A549 (cell line): ENCODE data around the gene MAGEA11. TPM values are rescaled to one million over a fixed set of nuclear protein-coding genes. Genes with fewer than 3 reads are reported as not detected.
A peak's percentile ranks its signal among the peaks of the same experiment; 100 is the strongest.
"Not testable (repeated sequence)": the region's sequence is repeated elsewhere in the genome, so short reads cannot be mapped to it uniquely, and the experiment has no call there.

Source experiments
- ATAC-seq, 2 experiments: fragments of 200-7000 bp in 1 of 2; fragments of >200 bp in 1 of 2; cut with Nextera tagmentation in 1 of 2; cut with Tn5 transposase in 1 of 2; 3 replicates each; pipeline versions ENCODE4 v1.8.0 to v1.9.1; 2018 to 2020; ENCODE audit warnings: mild to moderate bottlenecking in 1 of 2, moderate library complexity in 1 of 2
- CTCF ChIA-PET: fragments of 300-600 bp; sonication (Branson Sonifier 250); formaldehyde crosslinking; extraction: SDS; loops from one replicate; lab custom pipeline; 2021; ENCODE audit warnings: antibody characterized with exemption, inconsistent platforms; lab: Yijun Ruan, JAX
- POLR2A ChIA-PET: fragments of 350-600 bp; formaldehyde crosslinking; extraction: SDS; loops from one replicate; lab custom pipeline; 2021; ENCODE audit warnings: antibody characterized with exemption, inconsistent platforms; lab: Yijun Ruan, JAX
- DNase-seq, 2 experiments: peaks; one replicate each; pipeline versions ENCODE4 v3.0.0 to v3.0.0-alpha.2; 2011 to 2016; ENCODE audit warnings: low read depth in 1 of 2, low spot score in 1 of 2
- FAIRE-seq: peaks from 2 replicates; lab custom pipeline; 2011; peaks lifted over from hg19 to GRCh38; lab: Jason Lieb, UNC
- H3K27ac ChIP-seq, 2 experiments: fragments of >200 bp; sonication (Bioruptor Twin); formaldehyde crosslinking; 3 replicates each; pipeline ENCODE4 v1.5.1; 2016 to 2017
- H3K4me1 ChIP-seq: fragments of >200 bp; sonication (Bioruptor Twin); formaldehyde crosslinking; 3 replicates; pipeline ENCODE4 v1.6.1; 2016
- H3K4me2 ChIP-seq: fragments of >200 bp; sonication (Bioruptor Twin); formaldehyde crosslinking; 3 replicates; pipeline ENCODE4 v1.6.1; 2016
- H3K4me3 ChIP-seq: fragments of >200 bp; sonication (Bioruptor Twin); formaldehyde crosslinking; 3 replicates; pipeline ENCODE4 v1.5.1; 2016
- H3K9me3 ChIP-seq: fragments of >200 bp; sonication (Bioruptor Twin); formaldehyde crosslinking; 3 replicates; pipeline ENCODE4 v1.6.1; 2016
- ATOH8 ChIP-seq: fragments of 250-450 bp; sonication (Bioruptor Pico); IDR thresholded peaks from 2 replicates; pipeline ENCODE4 v1.5.0; 2020; ENCODE audit warnings: low read depth, mild to moderate bottlenecking, moderate library complexity
- CBX2 ChIP-seq: fragments of 200-600 bp; sonication (generic); IDR thresholded peaks from 2 replicates; pipeline ENCODE4 v1.6.1; 2016; ENCODE audit warnings: low read depth, mild to moderate bottlenecking, borderline replicate concordance
- CHD2 ChIP-seq: fragments of 150-350 bp; IDR thresholded peaks from 2 replicates; pipeline ENCODE4 v1.6.1; 2014; ENCODE audit warnings: low read length; ENCODE audit not compliant: partially characterized antibody
- EHF ChIP-seq: fragments of 250-450 bp; sonication (Bioruptor Pico); IDR thresholded peaks from 2 replicates; pipeline ENCODE4 v1.5.0; 2020; ENCODE audit warnings: mild to moderate bottlenecking
- ELK1 ChIP-seq: fragments of 150-350 bp; IDR thresholded peaks from 2 replicates; pipeline ENCODE4 v1.6.1; 2014; ENCODE audit warnings: low read depth, mild to moderate bottlenecking, low read length
- JUNB ChIP-seq: fragments of >200 bp; sonication (Bioruptor Twin); formaldehyde crosslinking; IDR thresholded peaks from 2 replicates; pipeline ENCODE4 v1.6.1; 2016
- KDM5A ChIP-seq: fragments of 200-600 bp; sonication (generic); IDR thresholded peaks from 2 replicates; pipeline ENCODE4 v1.6.1; 2016; ENCODE audit warnings: antibody characterized with exemption, mild to moderate bottlenecking
- PBX3 ChIP-seq: IDR thresholded peaks from 2 replicates; pipeline ENCODE4 v1.6.1; 2012
- PHF8 ChIP-seq: fragments of 200-600 bp; sonication (generic); IDR thresholded peaks from 2 replicates; pipeline ENCODE4 v1.6.1; 2016; ENCODE audit warnings: low read depth, mild to moderate bottlenecking, antibody characterized with exemption, moderate library complexity, borderline replicate concordance
- RARB ChIP-seq: fragments of 250-450 bp; sonication (Bioruptor Pico); IDR thresholded peaks from 2 replicates; pipeline ENCODE4 v1.8.0; 2021; ENCODE audit warnings: mild to moderate bottlenecking, moderate library complexity
- RCOR1 ChIP-seq: fragments of 150-350 bp; IDR thresholded peaks from 2 replicates; pipeline ENCODE4 v1.6.1; 2014; ENCODE audit warnings: antibody characterized with exemption, low read length, low read depth
- RFX5 ChIP-seq: fragments of 450-650 bp; IDR thresholded peaks from 2 replicates; pipeline ENCODE4 v1.7.1; 2014; ENCODE audit warnings: antibody characterized with exemption, mild to moderate bottlenecking, moderate library complexity
- WGBS: methylation state at CpG from one replicate; pipeline ENCODE4 v1.1.6; 2017; ENCODE audit errors: missing lambda C conversion rate; 5-methylcytosine and 5-hydroxymethylcytosine counted together
- polyA minus RNA-seq: library from RNA; depleted of rRNA, polyadenylated mRNA; stranded (reverse); fragments of >200 nt; gene quantifications from 2 replicates; pipeline ENCODE4 v1.2.3, GENCODE V29; 2011; rRNA and poly(A)+ RNA removed
- polyA plus RNA-seq, 4 experiments: library from polyadenylated mRNA; depleted of rRNA in 3 of 4; stranded (reverse); fragments of >200 nt; fragmentation: RNase III in 1 of 4; extraction: RNeasy Plus Mini Kit Qiagen cat#74134 plus additional on column Dnase treatment in 1 of 4; gene quantifications; 2 replicates in 3 of 4; 3 replicates in 1 of 4; pipeline ENCODE4 v1.2.3, GENCODE V29; 2011 to 2017

The MAGEA11 gene
- polyA plus RNA-seq (2011; rRNA removed) (not detected in 2 replicates), polyA plus RNA-seq (2017; fragmentation: RNase III; extraction: RNeasy Plus Mini Kit Qiagen cat#74134 plus additional on column Dnase treatment) (not detected in 3 replicates), polyA minus RNA-seq (not detected in 2 replicates)
- polyA plus RNA-seq (2012; cell fraction: cytosol; rRNA removed), result 0.03 TPM in 1 of 2 replicates, not detected in the other
- not detected in 2 replicates for polyA plus RNA-seq (2012; cell fraction: nucleus; rRNA removed)

GRCh38 chrX:149711545-149712236 is at the start of gene MAGEA11:
MAGEA11 (plus strand) TSS chrX:149712060; CDS start chrX:149713160, 1,100 bp downstream.
- no peak within 1 kb of the TSS for H3K27ac ChIP-seq
- WGBS, result 78% methylated on average over 5 of the region's 29 CpGs
- ChIA-PET CTCF (no interaction called here), POLR2A (no interaction called here)
- FAIRE-seq, result no peak
- TF ChIP-seq ATOH8 (CRISPR knock-in tag) (no peak), JUNB (no peak), CBX2 (no peak), CHD2 (no peak), RFX5 (no peak), ELK1 (no peak), RCOR1 (no peak), KDM5A (no peak), RARB (CRISPR knock-in tag) (no peak), PHF8 (no peak), PBX3 (no peak), EHF (CRISPR knock-in tag) (no peak)
- no peak for ATAC-seq
- no peak within 1 kb of the TSS for H3K4me2 ChIP-seq
- H3K4me1 ChIP-seq, result no peaks in the 10 kb centered on the region
- DNase-seq, result no peak
- no peak within 1 kb of the TSS for H3K4me3 ChIP-seq
- no peaks in the 10 kb centered on the region for H3K9me3 ChIP-seq

GRCh38 chrX:149675088-149675487 is 36.8 kb upstream of the MAGEA11 start:
- ATAC-seq, DNase-seq, CTCF ChIA-PET, FAIRE-seq, H3K4me2 ChIP-seq, H3K4me3 ChIP-seq, POLR2A ChIA-PET, H3K4me1 ChIP-seq, H3K27ac ChIP-seq, H3K9me3 ChIP-seq: not testable (repeated sequence)
- WGBS, result no CpG with 5 or more reads among the region's 3 CpGs

- H3K4me3 ChIP-seq, FAIRE-seq, POLR2A ChIA-PET, H3K9me3 ChIP-seq, H3K4me1 ChIP-seq, DNase-seq, H3K4me2 ChIP-seq, H3K27ac ChIP-seq, ATAC-seq, CTCF ChIA-PET: not testable (repeated sequence)
- WGBS, result 80% methylated on average over 4 of the region's 8 CpGs
These were observed 36.3 kb upstream of the MAGEA11 start for GRCh38 chrX:149675554-149675953.

- DNase-seq, POLR2A ChIA-PET, H3K4me1 ChIP-seq, H3K9me3 ChIP-seq, H3K4me3 ChIP-seq, H3K4me2 ChIP-seq, CTCF ChIA-PET, ATAC-seq, H3K27ac ChIP-seq: not testable (repeated sequence)
- no CpG with 5 or more reads among the region's 4 CpGs for WGBS
- FAIRE-seq, result peak; percentile 93
These were observed 32.6 kb upstream of the MAGEA11 start for GRCh38 chrX:149679164-149679678.
